DMS 273 treated with DMSO at 0.1 percent for 48 hours (cell line): Measurements from ENCODE around the gene KCNIP1.

Source experiments
- DNase-seq: peaks from one replicate; lab custom pipeline; 2025; lab: John Stamatoyannopoulos, UW

Gene KCNIP1

DNA sequence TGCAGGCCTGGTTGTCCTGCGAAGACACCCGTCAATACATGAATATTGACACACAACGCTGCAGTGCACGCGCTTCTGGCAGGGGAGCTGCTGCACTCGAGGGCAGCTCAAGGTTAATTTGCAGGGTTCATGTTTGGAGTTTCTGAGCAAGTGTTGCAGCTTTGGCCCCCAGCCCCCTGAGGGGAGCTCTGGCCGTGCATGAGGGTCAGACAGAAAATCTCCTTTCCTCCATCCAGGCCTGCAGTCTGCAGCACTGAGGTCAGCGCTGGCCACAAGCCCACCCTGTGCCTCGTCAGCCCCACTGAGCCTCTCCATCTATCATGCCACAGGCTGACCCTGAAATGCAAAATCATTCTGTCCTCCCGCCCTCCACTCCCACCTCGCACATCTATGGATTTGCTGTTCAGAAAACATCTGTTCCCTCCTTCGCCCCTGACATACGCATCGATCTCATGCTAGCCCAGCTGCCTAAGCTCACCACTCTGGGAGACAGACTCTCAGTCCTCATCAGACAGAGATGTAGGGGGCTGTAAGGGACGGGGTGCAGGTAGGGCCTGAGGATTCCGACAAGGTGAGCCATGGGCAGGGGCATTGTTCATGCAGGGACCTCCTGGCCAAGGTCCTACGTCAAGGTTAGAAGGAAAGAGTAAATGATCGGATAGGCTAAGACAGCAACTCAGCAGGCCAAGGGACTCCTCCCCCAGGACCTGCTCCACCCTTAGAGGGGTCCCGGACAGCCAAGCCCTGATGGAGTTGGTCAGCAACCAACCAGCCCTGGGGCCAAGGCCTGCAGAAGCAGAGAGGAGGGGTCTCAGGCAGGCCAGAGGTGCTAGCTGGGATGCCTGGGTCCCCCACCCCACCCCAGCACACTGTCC lies 125.1 kb downstream of the KCNIP1 start:
- DNase-seq = no peak

DNA sequence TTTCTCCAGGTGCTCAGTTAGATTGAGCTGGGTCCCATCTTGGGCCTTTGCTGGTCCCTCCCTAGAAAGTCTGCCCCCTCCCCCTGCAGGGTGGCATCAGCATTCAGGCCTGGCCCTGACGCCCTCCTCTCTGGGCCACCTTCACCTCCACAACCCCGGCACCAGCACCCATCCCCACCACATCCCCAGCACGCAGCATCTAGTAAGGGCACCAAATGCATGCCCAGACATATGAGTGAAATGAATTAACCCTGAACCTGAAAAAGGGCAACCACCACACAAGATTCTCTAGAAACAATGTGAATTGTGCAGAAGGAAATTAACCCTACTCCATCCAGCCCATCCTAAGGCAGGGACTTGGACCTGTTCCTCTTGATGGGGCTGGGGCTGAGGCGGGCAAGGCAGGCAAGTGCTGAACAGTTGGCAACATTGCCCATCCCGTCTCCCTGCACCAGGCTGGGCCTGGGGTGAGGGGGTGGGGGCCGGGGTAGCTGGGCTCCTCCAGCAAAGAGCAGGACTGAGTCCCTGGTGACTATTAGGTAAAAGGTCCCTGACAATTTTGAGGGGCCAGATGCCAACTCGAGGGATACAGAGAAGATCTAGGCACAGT lies 125.9 kb downstream of the KCNIP1 start:
- DNase-seq = no peak

- DNase-seq = no peak
Measured at GRCh38 chr5:170630226-170630625, 126.4 kb downstream of the KCNIP1 start.

DNA sequence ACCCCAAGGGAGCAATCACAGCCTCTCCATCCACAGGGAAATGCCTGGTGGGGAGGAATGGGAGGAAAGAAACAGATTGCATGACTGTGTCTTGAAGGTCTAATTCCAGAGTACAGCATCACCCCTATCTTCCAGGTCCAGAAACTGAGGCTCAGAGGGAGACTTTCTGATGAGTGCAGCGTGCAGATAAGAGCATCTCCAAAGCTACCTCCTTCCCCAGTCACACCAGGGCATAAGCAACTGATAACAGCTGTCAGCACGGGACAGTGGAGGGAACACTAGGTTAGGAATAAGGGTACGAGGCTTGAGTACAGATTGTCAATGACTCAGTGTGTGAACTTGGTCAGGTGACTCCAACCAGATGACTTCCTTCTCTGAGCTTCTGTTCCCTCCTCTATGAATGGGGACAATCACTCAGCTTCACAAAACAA lies 126.9 kb downstream of the KCNIP1 start:
- DNase-seq = no peak

- DNase-seq = peak; percentile 10
Measured at GRCh38 chr5:170631466-170632195, 127.8 kb downstream of the KCNIP1 start.

DNA sequence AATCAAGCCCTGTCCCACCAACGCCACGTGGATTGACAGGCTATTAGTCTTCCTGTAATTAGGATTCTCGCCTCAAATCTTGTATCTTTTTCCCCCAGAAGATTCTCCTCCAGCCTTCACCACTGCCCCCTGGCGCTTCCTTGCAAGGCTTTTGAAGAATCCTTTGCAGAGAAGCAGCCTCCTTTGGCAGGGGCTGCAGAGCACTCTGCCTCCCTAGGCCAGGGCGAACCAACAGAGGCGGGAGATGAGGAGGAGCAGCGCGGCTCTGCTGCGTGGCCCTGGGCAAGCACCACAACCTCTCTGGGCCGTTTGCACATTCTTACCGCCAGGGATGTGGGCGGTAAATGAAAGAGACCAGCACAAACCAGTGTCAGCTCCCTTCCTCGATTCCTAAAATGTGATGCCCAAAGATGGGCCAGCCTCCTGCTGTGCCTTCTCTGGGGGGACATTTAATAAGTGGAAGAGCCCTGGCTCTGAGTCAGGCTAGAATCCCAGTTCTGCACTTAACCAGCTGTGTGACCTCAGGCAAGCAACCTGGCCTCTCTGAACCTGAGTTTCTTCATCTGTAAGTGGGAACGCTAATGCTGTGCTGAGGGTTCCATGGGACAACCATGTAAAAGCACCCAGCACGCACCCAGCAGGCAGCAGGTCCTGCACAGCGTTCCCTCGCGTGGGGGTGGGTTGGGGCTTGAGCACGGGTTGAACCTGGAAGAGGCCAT lies 128.6 kb downstream of the KCNIP1 start:
- DNase-seq = no peak

DNA sequence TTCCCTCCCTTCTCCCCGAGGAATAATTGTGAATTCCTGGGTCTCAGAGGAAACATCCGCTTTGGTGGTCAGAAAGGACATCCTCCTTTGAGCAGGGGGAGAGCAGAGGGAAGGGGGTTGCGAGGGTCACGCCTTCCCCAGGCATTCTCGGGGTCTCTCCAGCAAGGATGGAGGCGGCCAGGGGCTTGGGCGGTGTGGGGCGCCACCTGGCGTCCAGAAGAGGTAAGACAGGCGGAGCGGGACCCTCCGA lies 129.1 kb downstream of the KCNIP1 start:
- DNase-seq = no peak

- peak; percentile 75 for DNase-seq
Measured at GRCh38 chr5:170633235-170634081, 129.6 kb downstream of the KCNIP1 start.

- DNase-seq = no peak
Measured at GRCh38 chr5:170634256-170634990, 130.6 kb downstream of the KCNIP1 start.

GRCh38 chr5:170635706-170636105 lies 131.9 kb downstream of the KCNIP1 start:
- no peak for DNase-seq

DNA sequence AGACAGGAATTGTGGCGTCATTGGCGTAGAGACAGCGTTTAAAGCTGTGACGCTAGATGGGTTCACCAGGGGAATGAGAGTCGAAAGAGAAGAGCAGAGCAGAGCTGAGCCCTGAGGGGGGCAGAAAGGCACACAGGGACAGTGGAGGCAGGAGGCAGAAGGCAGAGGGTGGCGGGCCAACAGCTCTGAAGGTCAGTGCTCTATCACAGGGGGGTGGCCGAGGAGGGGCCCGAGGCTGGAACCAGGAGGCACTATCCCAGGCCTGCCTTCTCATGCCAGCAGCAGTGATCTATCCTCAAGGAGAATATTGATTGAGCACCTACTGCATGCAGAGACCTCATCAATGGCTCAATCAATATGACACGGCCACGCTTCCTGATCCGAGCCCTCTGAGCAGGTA lies 132.4 kb downstream of the KCNIP1 start:
- DNase-seq = no peak

GRCh38 chr5:170636801-170637477 lies 133.1 kb downstream of the KCNIP1 start:
- no peak for DNase-seq

DNA sequence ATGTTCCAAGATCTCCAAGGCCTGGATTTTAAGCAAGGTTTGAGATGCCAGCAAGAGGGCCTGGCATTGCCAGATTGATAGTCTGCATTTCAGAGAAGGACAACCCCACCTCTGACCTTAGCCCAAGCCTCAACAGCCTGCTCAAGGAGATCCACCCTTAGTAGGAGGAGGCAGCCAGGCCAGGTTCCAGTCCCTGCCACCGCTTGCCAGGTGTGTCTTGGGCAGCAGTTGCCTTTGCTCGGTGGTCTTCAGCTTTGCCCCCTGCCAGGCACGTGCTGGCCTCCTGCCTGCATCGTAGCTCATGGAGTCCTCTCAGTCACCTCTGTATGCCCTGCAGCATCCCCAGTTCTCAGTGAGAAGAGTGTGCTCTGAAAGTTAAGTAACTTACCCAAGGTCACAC lies 134.2 kb downstream of the KCNIP1 start:
- DNase-seq = no peak

DNA sequence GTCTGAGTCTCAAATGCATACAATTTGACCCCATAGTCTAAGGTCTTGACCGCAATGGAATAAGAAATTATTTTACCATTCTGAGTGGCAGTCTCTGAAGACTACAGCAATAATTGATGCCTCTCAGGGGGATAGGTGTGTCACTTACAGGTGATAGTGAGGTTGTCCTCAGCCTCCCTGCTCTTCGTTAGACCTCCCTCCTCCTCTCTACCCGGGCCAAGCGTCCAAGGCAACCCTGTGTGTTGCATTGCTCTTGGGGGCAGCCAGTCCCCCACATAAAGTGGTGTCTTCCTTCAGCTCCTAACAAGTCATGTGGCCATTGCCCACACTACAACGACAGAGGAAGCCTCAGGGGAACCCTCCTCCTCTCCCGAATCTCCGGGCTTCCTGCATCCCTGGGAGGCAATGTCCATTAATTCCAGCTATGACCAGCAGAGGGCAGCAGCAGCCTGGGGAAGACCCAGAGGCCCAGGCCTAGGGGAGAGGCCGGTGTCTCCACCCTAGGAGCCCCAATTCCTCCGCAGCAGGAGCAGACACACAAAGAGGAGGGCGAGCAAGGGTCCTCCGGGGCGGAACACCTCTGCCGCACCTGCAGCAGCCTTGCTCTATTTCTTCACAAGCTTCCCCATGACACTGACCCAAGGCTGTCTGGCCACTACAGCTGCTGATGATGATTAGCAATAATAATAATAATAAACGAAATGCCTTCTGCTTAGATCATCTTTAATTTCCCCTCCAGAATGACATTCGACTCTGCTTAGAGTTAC lies 134.8 kb downstream of the KCNIP1 start:
- DNase-seq = peak; percentile 6

DNA sequence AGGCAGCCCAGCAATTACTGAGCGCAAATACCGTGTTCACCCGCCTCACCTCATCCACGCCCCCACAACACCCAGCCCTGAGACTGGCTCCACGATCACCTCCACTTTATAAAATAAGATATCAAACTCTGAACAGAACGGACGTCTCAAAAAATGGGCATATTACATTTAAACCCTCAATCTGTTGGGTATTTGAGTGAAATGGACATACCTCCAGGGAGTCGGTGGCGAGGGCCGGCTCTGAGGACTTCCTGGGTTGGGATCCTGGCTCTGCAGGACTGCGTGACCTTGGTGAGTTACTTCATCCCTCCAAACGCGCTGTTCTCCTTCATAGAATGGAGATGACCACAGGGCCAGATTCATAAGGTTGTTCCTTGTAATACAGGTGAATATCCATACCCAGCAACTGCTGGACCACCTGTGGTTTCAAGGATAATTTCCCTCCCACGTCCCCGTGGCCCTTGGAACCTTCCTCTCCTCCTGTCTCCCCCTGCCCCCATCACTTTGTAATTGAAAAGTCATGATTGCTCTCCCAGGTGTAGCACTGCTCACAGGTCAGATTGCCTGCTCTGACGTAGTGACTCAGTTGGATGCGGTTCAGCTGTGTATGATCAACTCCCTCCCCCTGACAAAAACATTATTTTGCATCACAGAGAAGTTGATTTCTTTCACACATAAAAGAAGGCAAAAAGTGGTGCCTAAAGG lies 135.6 kb downstream of the KCNIP1 start:
- DNase-seq = no peak

GRCh38 chr5:170640731-170641588 lies 137.1 kb downstream of the KCNIP1 start:
- no peak for DNase-seq

GRCh38 chr5:170641589-170642031 lies 137.8 kb downstream of the KCNIP1 start:
- DNase-seq = no peak
